DOHH2 (cell line): ENCODE results near the gene REEP2.

Source experiments
- CTCF ChIP-seq: fragments of 200-600 bp; sonication (generic); IDR thresholded peaks from one replicate; pipeline ENCODE4 v1.5.1; 2014; ENCODE audit warnings: antibody characterized with exemption, mild to moderate bottlenecking, low read depth, low read length; ENCODE audit not compliant: poor library complexity, severe bottlenecking
- EZH2phosphoT487 ChIP-seq: fragments of 200-600 bp; sonication (generic); IDR thresholded peaks from 2 replicates; pipeline ENCODE4 v1.6.1; 2017; ENCODE audit warnings: borderline replicate concordance, mild to moderate bottlenecking, antibody characterized with exemption, low read length, moderate library complexity, mixed read lengths

DNA sequence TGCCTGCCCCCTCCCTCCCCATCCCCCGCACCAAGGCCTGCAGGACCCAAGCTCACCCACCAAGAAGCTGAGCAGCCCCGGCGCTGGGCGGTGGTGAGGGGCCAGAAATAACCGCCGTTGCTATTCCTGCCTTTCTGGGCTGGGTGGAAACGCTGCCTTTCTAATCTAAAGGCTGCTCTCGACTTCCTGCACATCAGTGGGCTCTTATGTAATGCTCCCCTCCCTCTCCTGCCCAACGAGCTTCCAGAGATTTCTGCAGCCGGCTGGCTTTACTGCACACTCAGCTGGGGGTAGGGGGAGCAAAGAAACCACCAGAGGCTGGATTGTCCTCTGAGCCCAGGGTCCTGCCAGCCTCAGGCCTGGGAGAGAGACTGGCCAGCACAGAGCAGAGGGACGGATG lies 19.5 kb downstream of the REEP2 start:
- TF ChIP-seq CTCF (no peak), EZH2phosphoT487 (no peak)
